ENCODE data around the gene ROR1.

ROR1 gene

GRCh38 chr1:64038965-64039364, 265.1 kb downstream of the ROR1 start:
- DNase-seq = no peak

DNA sequence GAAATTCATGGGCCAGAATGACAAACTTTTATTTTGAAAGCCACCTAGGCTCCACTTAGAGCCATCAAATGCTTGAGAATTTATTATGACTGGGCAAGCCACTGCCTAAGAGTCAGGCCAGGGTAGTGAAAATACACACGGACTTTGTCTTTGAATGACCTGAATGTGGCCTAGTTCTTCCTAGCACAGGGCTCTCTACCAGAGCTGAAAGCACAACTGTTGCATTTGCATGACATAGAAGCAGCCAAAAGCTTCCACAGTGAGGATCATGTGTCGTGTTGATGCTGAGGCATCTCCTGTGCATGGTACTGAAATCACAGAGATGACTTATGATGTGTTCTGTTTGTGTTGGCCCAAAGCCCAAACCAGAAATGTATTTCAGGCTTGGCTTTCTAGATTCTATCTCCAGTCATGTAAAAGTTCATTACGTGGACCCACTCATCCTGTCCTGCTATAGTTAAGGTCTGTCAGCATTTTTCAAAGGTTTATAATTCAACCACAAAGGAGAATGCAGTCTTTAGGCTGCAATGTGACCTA, 265.6 kb downstream of the ROR1 start:
- DNase-seq = no peak

DNA sequence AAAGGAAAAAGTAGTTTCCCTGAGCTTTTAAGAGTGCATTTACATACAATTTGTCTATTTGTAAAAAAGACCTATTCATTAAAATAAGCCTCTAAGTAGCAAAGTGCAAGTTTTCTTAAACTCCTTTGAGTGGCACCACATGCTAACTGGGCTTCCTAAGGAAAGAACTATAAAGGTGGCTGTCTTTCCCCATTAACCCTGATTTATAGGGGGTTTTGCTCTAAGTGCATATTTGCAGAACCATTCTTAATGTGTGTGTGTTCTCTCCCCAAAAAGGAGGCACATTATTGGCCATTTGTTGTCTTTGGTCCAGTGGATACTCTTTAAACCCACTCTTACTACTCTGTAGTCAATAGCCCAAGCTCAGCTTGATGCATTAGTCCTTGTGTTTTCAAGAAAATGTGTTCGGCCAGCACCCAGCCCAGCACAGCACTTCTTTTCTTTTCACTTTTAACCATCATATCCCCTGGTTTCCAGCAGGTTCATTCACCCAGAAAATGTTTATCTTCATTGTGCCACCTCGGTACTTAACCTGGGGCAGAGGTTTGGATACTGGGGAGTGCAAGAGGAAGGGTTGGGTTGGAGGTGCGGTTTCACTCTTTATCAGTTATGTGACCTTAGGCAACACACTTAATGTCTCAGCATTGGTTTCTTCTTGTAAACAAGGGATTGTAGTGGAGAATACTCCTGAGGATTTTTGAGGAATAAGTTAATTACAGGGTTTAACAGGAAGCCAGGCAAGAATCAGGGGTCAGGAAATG, 267.7 kb downstream of the ROR1 start:
- DNase-seq = no peak

GRCh38 chr1:64042331-64043100, 268.7 kb downstream of the ROR1 start:
- DNase-seq = no peak

DNA sequence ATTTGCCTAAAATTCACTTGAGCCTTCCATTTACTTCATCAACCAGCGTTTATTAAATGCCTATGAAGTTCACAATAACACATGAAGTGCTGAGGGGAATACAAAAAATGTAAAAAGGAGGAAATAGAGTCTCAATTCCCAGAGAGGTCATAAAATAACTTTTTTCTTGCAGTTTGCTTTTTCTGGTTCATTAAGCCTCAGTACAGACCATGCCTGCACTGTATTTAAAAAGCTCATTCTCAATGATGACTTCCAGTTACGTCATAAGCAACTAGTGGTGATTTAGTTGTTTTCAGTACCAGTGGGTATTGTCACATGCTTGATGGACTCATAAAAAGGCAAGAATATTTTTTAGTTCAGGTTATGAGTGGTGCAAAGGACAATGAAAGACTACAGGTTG, 269.5 kb downstream of the ROR1 start:
- no peak for DNase-seq

DNA sequence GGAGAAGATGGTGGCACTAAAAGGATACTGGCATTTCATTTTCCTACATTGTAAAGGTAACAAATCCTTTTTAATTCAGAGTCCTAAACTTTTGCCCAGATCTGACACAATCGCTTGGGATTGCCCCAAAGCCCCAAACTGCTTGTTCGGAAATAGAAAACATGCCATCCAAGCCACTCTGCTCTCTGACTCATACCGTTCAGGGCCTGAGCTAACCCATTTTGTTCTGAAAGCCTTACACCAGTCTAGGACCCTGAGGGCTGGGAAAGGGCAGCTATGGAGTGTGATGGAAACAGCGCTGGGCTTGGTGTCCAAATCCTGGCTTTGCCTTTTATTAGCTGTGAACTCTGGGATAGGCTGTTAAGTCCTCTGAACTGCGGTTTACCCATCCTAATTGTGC, 270.2 kb downstream of the ROR1 start:
- no peak for DNase-seq

- DNase-seq = no peak
Observed at GRCh38 chr1:64046243-64046642, 272.4 kb downstream of the ROR1 start.

DNA sequence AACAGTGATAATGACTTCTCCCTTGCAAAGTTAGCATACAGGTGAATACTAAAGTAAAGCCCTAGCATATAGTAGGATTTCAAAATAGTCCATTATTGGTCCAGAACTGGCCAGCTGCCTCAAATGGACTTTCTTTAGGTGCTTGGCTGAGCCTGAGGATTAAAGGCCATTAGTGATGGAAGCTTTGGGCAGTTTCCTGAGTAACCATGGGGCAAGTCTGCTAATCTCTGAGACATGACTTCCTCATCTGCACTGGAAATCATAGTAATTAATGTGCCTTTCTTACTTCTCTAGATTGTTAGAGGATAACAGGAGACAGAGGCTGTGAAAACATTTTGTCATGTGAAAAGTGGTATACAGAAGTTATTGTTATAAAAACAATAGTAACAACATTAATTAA, 273.1 kb downstream of the ROR1 start:
- no peak for DNase-seq

- DNase-seq = no peak
Observed at GRCh38 chr1:64047549-64047996, 273.8 kb downstream of the ROR1 start.

DNA sequence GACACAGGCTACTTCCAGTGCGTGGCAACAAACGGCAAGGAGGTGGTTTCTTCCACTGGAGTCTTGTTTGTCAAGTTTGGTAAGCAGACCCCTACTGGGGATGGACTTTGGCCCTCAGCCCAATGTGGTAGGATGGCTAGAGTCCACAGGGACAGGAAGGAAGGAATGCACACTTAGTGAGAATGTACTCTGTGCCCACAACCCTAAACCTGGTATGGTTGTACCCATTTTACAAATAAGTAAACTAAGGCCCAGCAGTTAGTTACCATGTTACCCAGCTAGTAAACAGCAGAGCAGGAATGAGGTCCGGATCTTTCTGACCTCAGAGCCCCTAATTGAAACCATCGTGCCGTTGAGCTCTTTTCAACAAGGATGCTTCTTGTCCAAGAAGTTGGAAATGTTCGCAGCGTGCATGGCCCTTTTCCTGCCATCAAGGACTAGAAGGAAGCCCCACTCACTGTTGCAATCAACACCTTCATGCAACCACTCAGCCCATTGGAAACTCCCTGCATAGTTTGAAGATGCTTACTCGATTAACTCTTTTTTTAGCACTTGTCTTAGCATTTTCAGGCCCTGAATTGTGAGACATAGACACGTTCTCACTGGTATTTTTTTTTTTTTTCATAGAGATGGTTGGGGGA, 276.2 kb downstream of the ROR1 start:
- DNase-seq = no peak

DNA sequence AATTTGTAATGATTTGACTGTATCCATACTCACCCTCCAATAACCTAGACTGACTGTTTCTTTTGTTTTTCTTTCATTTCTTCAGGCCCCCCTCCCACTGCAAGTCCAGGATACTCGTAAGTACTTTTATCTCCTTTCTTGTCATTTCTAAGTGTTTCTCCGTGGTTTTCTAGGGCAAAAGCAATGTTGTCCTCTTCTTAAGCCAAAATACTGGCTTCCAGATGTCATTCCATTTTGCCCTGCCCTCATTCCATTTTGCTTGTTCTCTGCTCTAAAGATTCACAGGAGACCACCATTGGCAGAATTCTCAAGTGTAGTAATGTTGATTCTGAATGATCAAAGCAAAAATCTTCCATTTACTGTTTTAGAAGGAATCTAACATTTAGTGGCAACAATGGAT, 276.8 kb downstream of the ROR1 start:
- no peak for DNase-seq

DNA sequence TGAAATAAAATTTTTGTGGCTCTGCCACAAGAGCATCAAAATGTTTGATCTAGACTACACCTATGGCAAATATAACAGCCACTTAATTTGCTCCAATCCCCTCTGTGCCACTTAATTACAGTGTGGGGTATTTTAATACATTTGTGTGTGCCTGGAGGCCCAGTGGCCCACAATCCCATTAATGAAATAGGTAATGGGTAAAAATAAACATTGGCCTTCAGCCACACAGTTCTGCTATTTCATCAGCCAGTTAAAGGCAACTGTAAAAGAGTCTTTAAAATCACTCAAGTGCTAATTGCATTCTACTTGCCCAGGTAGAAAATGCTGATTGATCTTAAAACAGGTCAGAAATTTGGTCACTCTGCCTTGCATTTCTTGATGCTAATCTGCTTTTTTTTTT, 278.0 kb downstream of the ROR1 start:
- no peak for DNase-seq

GRCh38 chr1:64052777-64053176, 279.0 kb downstream of the ROR1 start:
- no peak for DNase-seq

- DNase-seq = no peak
Observed at GRCh38 chr1:64055310-64055709, 281.5 kb downstream of the ROR1 start.

DNA sequence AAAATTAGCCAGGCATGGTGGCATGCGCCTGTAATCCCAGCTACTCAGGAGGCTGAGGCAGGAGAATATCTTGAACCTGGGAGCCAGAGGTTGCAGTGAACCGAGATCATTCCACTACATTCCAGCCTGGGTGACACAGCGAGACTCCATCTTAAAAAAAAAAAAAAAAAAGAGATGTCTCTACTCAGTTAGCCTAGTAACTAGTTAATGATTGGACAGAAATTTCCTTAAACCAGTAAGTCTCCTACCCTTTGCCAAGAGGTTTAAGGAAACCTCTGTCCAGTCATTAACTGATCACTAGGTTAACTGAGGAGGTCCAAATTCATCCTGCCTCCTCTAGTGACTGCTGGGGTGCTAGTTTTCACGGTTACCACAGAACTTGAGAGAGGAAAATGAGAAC, 285.7 kb downstream of the ROR1 start:
- DNase-seq = no peak

DNA sequence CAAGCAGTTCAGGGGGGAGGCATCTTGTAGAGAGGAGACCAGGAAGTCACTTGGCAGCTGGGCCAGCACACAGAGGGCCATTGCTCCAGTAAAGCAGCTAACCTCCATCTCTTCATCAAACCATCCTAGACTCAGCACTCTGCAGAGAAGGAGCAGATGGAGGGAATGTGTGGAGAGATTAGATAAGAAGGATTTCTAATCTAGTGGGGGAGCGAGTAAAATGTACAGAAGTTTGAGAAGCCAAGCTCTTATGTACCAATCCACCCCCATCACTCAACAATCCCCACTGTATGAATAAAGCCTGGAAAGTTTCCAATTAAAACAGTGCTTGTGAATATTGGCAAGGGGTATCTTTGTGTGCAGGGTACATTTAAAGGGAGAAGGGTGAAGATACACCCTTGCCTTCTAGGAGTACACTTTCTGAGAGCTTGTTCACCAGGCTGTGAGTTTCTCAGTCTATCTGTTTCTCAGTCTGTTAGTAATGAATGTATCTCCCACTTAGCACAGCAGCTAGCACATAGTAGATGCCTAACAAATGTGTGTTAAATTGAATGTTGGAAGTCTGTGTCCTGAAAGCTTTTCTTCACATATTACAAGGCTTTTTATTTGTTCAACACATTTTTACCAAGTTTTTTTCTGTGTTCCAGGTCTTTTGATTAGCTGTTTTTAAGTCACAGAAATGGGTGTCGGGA, 286.9 kb downstream of the ROR1 start:
- no peak for DNase-seq

GRCh38 chr1:64061430-64062104, 287.8 kb downstream of the ROR1 start:
- no peak for DNase-seq

DNA sequence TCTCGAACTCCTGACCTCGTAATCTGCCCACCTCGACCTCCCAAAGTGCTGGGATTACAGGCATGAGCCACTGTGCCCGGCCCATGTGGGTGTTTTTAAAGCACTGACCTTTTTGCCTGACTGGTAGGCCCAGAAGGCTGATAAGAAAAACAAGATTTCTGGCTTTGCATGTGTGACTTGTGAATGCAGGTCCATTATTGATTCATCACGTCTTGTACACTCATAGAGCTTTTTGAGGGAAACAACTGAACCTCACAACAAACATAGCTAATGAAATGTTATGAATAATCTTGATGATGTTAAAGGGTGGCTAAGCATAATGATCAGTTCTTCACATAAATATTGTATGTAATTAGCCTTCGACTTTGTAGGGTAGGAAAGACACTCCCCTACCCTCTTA, 288.7 kb downstream of the ROR1 start:
- no peak for DNase-seq

DNA sequence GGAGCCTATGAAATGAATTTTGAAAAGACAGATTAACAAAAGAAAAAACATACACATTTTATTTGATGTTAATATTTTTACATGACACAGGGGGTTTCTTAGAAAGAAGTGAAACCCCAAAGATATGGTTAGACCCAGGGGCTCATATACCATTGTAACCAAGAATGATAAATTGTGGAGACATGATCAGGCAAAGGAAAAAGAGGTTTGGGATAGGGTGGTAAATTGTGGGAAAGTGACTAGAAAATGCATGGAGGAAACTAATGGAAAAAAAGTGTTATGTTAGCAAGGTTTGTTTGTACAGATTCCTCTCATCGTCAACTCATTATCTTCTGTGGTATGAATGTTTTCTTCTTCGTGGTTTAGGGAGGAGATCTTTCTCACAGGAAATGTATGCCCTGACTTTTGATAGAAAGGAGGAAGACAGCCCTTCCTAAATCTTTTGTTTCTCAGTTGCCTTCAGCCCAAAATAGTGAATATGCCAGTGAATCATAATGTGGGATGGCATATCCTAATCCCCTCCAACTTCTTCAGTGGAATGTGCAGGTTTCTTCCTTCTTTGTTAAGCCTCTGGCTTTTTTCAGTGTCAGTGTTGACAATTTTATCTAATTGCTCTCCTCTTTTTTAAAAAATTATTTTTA, 289.2 kb downstream of the ROR1 start:
- DNase-seq = no peak

- no peak for DNase-seq
Observed at GRCh38 chr1:64065571-64065970, 291.8 kb downstream of the ROR1 start.

GRCh38 chr1:64072089-64072793, 298.4 kb downstream of the ROR1 start:
- no peak for DNase-seq

All from activated T-cell treated with anti-CD3 and anti-CD28 coated beads for 4 hours (primary cell).